HG03108 (cell line): ENCODE results near the gene CRY2.
"Not testable (repeated sequence)": the region's sequence is repeated elsewhere in the genome, so short reads cannot be mapped to it uniquely, and the experiment has no call there.

Experiments used
- ATAC-seq: cut with Tn5 transposase; IDR thresholded peaks from one replicate; pipeline ENCODE4 v1.9.1; 2021; ENCODE audit warnings: moderate library complexity; ENCODE audit not compliant: unreplicated experiment

CRY2 gene

DNA sequence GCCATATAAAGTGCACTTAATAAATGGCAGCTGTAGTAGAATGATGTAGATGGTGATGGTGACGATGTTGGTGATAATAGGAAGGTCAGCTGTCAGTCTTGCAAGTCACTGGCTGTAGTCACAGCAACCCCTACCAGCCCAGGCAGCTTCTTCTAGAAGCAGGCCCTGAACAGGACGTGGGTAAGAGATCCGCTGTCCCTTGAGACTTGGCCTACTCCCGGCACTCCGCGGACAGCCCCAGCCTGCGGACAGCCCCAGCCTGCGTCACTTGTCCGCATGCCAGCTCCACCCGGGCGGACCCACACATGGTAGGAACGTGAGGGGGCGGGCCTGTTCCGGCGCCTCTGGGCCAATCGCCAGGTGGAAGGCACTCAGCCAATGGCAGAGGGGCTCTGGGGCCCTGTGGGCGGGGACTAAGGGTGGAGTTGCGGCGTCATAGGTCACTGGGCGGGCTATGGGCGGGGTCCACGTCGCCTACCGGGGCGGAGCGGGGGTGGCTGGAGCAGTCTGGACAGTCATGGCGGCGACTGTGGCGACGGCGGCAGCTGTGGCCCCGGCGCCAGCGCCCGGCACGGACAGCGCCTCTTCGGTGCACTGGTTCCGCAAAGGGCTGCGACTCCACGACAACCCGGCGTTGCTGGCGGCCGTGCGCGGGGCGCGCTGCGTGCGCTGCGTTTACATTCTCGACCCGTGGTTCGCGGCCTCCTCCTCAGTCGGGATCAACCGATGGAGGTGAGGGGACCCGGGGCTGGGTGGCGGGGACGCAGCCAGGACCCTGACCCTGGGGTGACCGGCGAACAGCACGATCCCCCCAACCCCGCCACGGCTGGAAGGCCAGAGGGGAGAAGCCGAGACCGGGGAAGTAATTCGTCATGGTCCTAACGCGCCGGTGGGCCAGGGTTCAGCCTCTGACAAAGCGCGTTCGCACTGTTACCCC lies at the start of gene CRY2:
CRY2 (plus strand) TSS at position 502 of the 937 bp plus-strand sequence; CDS start at position 518, 16 bp downstream.
- ATAC-seq, result peak; percentile 90

DNA sequence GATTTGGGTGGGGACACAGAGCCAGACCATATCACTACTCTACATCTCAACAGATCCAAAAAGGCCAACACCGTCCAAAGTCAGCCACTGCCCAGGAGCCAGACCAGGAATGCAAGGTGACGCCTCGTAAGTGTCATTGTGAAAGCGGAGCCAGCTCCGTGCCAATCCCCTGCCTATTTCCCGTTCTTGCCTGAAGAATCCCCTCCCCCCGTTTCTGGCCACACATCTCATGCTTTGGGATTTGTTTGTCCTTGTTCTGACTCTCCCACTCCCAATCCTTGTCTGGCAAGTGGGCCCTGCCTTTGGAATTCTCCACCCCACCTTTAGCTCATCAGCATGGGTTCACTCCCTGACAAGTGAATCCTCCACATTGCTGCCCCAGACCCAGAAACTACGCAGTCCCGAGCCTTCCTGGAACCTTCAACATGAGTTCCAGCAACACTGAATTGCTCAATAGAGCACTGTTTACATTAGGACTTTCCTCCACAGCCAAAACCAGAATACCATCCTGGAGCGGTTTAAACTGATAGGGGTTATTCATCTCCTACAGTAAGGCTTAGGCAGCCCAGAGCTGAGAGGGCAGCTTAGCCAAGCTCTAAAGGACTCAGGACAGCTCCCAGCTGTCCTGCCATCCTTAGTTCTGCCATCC lies 48.4 kb upstream of the CRY2 start:
- ATAC-seq, result no peak

DNA sequence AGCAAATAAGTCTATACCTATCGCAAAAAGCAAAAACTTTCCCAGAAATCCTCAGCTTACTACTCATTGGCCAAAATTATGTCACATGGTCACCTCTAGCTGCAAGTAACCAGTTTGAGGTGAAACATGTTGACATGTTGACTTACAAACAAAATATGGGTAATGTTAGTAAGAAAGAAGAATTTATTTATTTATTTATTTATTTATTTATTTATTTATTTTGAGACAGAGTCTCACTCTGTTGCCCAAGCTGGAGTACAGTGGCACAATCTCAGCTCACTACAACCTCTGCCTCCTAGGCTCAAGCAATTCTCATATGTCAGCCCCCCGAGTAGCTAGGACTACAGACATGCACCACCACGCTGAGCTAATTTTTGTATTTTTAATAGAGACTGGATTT lies 47.7 kb upstream of the CRY2 start:
- no peak for ATAC-seq

DNA sequence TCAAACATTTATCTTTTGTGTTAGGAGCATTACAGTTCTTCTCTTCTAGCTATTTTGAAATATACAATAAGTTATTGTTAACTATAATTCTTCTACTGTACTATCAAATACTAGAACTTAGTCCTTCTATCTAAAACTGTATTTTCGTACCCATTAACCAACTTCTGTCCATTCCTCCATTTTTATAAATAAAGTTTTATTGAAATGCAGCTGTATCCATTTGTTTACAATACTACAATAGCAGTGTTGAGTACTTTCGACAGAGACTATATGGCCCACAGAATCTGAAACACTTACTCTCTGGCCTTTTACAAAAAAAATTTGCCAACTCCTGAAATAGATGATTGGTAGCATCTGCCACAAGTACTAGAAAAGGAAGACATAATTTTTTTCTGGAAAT lies 47.0 kb upstream of the CRY2 start:
- ATAC-seq, result no peak

DNA sequence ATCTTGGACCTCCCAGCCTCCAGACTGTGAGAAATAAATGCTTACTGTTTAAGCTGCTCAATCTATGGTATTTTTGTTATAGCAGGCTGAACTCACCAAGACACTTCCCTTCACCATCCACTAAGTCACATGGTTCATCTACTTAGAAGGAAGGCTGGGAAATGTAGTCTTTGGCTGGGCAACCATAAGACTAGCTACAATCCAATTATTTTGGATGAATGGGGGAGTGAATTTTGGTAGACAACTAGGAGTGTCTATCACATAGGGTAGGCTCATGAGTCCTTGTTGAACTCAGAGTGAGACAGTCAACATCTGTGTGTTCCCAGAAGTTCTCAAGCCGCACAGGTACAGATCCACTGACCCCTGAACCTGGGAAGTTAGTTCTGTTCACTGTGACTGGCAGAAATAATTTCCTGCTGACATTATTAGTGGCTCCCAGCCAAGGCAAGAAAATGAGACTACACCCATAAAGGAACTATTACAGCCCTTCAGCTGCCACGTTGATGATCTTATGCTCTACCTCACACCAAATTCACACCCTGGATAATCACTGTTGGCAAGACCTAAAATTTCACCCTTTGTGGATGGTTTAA lies 45.5 kb upstream of the CRY2 start:
- ATAC-seq, result no peak

DNA sequence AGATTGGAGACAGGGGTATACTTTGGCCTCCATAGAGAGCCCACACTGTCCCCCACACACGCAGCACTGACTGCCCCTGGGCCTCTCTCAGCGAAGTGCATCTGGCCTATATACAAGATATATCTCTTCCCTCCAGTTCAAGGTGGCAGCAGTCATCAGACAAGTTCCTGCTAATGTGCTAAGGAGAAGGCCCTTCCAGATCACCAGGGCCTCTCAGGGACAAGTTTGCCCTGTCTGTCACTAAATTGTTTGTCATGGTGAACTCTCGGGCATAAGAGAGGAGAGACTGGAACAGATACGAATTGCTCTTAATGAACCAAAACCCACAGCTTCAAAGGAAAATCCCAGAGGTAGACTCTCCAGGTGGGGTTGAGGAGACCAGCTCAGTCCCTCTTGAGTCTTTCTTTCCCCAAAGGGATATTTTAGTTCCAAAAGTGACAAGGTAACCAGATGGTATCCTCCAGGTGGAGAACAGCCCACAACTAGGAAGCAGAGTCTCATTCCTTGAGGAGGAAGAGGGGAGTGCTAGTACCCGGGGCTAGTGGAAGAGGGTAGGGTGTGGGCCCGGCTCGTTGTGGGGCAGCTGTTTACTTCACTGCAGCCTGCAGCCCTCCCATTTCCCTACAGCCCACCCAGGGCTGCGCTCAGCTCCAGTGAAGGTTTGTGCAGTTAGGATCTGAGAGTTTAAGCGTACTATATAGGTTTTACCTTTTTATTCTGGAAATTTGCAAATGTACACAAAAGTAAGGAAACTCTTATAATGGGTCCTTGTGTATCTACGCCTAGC lies 44.6 kb upstream of the CRY2 start:
- ATAC-seq, result no peak

DNA sequence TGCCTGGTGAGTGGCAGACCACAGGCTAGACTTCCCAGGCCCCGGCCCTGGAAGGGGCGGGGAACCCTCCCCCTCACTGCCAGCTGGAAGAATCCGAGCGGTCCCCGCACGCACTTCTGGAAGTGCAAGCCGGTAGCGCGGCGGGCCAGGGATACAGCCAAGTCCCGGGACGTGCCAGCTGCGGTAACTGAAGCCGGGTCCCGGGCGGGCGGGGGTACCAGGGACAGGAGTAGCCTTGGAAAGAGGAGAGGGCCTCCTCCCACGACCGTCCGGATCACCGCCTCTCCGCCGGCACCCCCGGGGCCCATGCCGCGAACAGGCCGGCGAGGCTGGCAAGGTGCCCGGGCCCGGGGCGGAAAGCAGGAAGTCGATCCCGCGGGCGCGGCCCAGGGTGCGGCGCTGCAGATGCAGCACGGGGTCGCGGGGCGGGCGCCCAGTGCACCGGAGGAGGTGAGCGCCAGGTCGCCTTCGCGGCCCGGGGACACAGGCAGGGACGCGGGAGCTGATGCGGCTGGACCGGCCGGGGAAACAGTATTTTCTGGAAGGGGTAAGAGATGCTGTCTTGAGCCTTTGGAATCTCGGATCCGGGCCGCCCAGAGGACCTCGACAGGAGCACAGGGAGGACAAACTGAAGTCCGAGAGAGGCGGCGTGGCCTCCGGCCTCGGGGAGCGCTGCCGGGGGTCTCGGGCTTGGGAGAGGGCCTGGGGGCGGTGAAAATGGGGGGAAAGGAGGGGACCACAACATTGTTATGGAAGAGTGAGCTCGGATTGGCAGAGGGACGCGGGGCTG lies 43.1 kb upstream of the CRY2 start:
- no peak for ATAC-seq

DNA sequence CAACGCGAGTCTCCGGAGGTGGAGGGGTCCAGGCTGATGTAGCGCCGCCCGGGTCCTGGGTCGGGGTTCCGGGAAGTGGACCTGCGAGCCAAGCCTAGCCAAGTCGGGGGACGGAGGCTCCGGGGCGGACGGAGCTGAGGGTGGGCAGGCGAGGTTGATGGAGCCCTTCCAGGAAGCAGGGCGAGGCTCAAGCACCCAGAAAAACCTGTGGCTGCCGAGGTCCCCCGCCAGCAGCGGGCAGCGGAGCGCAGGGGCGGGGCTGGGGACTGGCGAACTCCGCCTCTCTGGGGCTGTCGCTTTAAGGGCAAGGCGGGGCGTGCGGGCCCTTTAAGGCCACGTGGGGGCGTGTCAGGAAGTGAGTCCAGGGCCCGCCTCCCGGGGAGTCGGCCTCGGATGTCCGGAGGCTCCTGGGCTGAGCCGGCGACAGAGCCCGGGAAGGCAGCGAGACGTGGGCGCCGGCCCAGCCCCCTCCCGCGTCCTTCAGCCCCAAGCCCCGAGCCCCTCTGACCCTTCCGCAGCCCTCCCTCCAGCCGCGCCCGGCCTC lies 42.4 kb upstream of the CRY2 start, which contains the start of gene SLC35C1:
SLC35C1 (plus strand) TSS at position 389 of the 544 bp plus-strand sequence. CDS start 653 bp downstream, outside the sequence.
- peak; percentile 96 for ATAC-seq

DNA sequence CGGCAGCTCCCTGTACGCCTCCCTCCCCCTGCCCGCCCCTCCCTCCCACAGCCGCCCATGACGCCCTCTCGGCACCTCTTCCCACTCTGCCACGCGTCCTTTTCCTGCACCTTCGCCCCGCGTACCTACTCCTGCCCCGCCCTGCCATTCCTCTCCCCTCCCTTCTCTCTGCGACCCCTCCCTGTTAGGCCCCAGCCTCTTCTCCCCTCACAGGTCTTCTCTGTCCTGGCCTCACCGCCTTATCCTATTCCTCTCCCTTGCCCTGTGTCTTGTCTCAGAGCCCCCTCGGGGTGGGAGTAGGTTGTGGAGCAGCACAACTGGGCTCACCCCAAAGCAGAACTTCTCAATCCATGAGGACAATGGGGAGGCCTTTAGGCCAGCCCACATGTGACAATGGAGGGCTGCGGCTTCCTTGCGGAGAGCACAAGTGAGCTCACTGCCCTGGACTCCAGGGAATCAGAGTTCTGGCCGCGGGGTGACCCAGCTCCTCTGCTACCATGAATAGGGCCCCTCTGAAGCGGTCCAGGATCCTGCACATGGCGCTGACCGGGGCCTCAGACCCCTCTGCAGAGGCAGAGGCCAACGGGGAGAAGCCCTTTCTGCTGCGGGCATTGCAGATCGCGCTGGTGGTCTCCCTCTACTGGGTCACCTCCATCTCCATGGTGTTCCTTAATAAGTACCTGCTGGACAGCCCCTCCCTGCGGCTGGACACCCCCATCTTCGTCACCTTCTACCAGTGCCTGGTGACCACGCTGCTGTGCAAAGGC lies 41.8 kb upstream of the CRY2 start:
- ATAC-seq, result peak; percentile 19

DNA sequence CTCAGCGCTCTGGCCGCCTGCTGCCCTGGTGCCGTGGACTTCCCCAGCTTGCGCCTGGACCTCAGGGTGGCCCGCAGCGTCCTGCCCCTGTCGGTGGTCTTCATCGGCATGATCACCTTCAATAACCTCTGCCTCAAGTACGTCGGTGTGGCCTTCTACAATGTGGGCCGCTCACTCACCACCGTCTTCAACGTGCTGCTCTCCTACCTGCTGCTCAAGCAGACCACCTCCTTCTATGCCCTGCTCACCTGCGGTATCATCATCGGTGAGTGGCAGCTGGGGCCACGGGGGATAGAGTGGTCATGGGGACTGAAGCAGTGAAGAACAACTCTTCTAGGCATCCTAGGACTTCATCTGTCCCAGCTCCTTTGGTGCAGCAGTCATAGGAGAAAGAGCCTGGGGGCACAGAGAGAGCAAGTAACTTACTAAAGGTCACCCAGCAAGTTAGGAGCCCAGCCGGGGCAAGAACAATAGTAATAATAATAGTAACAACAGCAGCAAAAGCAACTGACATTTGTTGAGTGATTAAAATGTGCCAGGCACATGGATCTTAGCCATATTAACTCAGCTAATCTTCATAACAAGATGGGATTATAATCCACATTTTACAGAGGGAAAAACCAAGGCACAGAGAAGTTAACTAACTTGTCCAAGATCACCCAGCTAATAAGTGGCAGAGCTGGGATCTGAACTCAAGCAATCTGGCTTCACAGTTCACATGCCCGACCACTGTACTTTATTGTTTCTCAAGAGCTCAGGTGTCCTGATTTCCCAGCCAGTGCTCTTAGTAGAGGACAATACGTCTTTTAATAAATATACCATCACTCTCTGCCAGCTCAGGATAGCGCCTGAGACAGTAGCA lies 41.0 kb upstream of the CRY2 start:
- no peak for ATAC-seq

DNA sequence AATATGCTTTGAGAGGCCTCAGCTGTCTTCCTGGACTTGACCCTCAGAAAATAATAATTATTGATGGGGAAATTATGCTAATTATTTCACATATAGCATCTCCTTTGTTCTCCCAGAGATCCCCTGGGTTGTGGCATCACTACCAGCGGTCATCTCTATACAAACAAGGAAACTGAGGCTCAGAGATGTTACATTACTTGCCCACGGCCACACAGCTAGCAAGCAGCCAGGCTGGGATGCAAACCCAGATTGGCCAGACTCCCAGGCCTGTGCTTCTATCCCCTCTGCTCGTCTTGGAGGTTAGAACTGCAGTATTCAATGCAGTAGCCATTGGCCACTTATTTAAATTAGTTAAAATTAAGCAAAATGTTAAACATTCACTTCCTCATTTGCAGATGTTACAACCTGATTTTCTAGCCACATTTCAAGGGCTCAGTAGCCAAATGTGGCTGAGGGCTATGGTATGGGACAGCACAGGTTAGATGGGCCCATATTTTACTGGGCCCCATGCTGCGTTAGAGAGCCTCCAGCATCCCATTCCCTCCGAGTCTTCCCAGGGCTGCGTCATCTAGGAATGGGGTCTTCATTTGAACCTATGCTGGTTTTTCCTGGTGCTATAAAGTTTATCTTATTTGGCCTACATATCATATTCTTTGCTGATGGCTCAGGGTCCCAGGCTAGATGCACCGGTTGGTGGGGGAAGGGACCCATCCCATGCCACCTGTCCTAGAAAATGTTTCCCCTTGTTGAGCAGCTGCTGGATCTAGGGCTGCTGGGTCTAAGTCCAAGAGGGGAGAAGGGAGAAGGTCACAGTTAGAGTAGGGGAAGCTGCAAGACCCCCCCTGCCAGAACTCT lies 40.1 kb upstream of the CRY2 start:
- no peak for ATAC-seq

DNA sequence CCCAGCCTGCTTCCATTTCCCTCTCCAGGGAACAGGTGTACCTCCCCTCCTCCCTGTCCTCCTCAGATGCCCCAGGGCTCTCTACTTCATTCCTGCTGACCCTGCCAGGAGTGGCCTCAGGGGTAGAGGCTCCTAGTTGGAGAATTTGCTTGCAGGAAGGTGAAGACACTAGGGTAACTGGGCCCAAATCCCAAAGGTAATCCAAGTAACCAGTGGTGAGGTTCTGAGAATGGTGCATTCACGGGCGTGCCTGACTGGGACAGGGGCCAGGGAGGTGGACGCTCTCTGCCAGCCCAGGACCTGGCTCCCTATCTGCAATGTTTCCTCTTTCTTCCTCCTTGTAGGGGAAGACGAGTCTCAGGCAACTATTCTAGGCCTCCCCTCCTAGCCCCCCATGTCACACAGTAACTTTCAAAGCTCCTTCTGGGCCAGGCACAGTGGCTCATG lies 39.5 kb upstream of the CRY2 start:
- ATAC-seq, result no peak

DNA sequence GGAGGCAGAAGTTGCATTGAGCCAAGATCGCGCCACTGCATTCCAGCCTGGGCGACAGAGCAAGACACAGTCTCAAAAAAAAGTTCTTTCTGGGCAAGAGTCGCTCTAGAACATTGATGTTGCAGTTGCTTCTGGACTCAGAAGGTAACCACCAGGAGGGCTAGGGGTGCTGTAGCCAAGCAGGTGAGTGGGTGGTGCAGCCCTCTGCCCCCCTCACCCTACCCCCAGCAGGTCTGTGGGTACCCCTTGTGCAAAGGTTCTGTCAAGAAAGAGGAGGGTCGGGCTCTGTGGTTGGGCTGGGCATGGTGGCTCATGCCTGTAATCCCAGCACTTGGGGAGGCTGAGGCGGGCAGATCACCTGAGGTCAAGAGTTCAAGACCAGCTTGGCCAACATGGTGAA lies 38.8 kb upstream of the CRY2 start:
- not testable (repeated sequence) for ATAC-seq

DNA sequence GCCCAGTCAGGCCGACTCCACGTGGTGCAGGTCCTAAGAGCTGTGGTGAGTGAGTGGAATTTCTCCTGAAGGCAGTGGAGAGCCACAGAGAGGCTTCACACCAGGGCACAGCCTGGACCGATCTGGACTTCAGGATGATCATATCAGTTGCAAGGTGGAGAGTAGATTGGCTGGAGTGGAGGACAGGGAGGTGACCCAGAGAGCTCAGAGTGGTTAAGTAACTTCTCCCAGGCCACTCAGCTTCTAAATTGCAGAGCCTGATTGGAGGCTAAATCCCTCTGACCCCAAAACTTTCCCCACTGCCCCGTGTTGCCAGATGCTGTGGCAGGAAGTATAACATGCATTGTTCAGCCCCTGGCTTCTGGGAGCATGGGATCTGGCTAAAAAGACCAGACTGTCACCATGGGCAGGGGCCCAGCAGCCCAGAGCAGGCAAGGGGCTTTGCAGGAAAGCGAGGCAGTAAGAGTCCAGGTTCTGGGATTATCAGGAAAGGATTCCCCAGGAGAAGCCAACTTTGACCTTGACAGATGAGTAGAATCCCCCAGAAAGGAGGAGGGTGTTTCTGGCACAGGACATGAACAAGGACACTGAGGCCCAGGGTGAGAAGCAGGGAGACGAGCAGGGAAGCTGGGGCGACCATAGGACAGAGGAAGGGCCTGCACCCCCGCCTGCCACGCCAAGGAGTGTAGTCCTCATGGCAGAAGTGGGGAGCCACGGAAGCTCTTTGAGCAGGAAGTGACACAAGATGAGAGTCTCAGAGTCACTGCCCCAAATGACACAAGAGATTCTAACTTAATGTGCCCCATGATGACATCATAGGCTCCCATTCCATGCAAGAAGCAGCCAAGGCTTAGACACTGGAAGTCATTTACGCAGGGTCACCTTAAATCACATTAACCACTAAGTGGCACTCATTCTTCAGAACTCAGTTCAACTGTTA lies 37.5 kb upstream of the CRY2 start:
- no peak for ATAC-seq

DNA sequence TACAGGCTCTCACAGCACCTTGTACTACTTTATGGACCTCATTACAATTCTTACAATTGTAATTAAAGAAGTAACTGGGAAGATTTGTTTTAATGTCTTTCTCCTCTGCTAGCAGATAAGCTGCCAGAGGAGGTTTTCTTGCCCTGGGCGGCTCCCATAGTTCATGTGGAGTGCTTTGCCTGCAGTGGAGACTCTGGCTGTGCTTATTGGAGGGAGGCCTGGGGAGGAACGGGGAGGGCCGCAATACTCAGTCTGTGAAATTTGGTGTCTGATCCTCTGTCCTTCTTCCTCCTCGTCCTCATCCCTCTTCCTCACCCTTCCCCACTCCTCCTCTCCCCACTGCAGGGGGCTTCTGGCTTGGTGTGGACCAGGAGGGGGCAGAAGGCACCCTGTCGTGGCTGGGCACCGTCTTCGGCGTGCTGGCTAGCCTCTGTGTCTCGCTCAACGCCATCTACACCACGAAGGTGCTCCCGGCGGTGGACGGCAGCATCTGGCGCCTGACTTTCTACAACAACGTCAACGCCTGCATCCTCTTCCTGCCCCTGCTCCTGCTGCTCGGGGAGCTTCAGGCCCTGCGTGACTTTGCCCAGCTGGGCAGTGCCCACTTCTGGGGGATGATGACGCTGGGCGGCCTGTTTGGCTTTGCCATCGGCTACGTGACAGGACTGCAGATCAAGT lies 36.7 kb upstream of the CRY2 start:
- no peak for ATAC-seq

DNA sequence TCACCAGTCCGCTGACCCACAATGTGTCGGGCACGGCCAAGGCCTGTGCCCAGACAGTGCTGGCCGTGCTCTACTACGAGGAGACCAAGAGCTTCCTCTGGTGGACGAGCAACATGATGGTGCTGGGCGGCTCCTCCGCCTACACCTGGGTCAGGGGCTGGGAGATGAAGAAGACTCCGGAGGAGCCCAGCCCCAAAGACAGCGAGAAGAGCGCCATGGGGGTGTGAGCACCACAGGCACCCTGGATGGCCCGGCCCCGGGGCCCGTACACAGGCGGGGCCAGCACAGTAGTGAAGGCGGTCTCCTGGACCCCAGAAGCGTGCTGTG lies 36.2 kb upstream of the CRY2 start:
- ATAC-seq, result no peak
